ENCODE results near the gene ZIM2. TPM values are rescaled to one million over a fixed set of nuclear protein-coding genes. Genes with fewer than 3 reads are reported as not detected.
A peak's percentile ranks its signal among the peaks of the same experiment; 100 is the strongest.

Gene ZIM2
- total RNA-seq: 1 to 10 TPM in 2 of 4 donors, under 1 TPM in 1, not detected in 1; 0.16 to 2.2 (median 1.2) TPM

DNA sequence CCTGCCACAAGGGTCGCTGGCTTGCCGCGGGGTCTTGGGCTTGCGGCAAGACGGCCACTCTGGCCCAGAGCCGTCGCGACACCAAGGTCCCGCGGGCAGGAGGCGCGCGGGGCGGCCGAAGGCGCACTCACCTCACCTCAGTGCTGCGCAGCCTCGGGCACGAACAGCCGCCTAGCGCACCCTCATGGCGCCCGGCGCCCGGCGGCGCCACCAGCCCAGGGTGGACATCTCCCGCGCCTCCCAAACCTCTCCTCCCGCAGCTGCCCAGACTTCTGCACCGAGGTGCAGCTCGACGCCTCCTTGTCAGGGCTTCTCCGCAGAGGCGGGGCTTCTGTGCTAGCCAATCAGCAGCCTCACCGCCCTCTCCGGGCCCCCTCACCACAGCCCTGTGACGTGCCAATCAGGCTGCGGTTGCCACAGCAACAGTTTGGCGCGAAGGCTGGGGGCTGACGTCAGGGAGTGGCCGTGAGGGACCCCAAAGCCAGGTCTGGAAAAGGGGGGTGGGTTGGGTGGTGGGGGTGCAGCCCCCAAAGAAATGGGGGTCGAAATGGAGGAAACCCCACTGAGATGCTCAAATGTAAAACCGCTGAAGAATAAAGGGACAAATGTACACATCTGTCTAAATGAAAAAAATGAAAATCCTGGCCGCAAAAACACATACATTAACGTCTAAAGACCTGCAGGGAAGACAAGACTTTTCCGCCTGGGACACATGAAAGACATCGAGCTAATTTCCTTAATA is at the start of gene ZIM2, which contains the start of gene PEG3:
TSS of gene ZIM2 (minus strand) at position 276 of the 742 bp plus-strand sequence. CDS start 16,449 bp downstream, outside the sequence.
TSS of gene PEG3 (minus strand) at position 276 of the 742 bp plus-strand sequence. CDS start 16,071 bp downstream, outside the sequence.
- WGBS, 2 donors (ENCODE audit: low coverage in 1 of 2): 32 to 71% methylated on average over 9 to 33 of the region's 49 CpGs

DNA sequence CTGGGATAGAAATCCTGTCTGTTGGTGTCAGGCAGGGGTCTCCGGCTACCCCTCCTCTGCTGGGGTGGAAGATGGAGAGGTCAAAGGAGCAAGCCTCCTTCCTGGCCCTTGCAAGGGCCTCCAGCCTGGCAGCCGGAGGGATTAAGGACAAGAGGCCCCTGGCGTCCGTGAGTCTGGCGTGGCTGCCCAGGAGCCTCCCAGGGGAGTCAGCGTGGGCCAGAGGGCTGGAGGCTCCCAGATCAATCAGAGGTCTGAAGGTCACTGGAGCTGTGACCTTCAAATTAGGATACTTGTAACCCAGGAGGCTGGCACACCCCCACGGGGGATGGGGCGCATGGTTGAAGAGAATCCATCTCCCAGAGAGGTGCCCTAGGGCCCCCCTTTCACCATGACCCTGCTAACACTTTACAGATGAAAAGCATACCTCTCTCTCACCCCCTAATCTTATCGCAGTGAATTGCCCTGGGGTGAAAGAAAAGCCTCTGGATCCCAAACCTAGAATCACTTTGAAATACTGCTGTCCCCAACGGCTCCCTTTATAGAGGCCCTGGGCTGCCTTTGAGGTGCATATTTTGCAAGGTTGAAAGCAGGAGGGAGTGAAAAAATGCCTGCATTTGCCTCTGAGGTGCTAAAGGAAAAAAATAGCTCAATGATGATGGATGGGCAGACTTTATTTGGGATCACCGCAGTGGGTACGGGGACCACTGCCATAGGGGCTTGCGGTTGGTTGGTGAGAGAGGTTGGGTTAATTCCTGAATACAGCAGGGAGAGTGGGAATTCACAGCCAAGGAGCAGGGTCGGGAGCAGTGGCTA is 44.9 kb upstream of the ZIM2 start:
- intact Hi-C loops (cut with DNase I; ENCODE audit: low total_unique reads): no loop called here
- Histone ChIP-seq H3K27me3 (no peaks in the 10 kb centered on the region), H3K4me1 (no peaks in the 10 kb centered on the region), H3K4me3 (no peak overlapping the region), H3K36me3 (no peaks in the 10 kb centered on the region), H3K27ac (no peak overlapping the region), H3K9me3 (peaks cover 3 to 9% of the 10 kb centered on the region in 2 donors)
- in situ Hi-C loops (cut with MboI; ENCODE audit: low pct_ligation_motif_present in 1 of 4, low pct_unique_long_range_greater_than_20kb in 1 of 4, low sequenced_read_pairs in 3 of 4): no loop called here
- WGBS, 2 donors (ENCODE audit: low coverage in 1 of 2): 19 to 54% methylated on average over 3 to 14 of the region's 14 CpGs
- TF ChIP-seq POLR2AphosphoS5 (IDR thresholded peaks at IDR 0.05): no peak
- TF ChIP-seq, protein P1, sequence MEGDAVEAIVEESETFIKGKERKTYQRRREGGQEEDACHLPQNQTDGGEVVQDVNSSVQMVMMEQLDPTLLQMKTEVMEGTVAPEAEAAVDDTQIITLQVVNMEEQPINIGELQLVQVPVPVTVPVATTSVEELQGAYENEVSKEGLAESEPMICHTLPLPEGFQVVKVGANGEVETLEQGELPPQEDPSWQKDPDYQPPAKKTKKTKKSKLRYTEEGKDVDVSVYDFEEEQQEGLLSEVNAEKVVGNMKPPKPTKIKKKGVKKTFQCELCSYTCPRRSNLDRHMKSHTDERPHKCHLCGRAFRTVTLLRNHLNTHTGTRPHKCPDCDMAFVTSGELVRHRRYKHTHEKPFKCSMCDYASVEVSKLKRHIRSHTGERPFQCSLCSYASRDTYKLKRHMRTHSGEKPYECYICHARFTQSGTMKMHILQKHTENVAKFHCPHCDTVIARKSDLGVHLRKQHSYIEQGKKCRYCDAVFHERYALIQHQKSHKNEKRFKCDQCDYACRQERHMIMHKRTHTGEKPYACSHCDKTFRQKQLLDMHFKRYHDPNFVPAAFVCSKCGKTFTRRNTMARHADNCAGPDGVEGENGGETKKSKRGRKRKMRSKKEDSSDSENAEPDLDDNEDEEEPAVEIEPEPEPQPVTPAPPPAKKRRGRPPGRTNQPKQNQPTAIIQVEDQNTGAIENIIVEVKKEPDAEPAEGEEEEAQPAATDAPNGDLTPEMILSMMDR (IDR thresholded peaks at IDR 0.05): no peak
- TF ChIP-seq POLR2A (IDR thresholded peaks at IDR 0.05): no peak
- TF ChIP-seq EP300 (IDR thresholded peaks at IDR 0.05; ENCODE audit: low read depth): no peak
- no peak for DNase-seq

More for the DNA sequence above, at the start of gene ZIM2, which contains the start of gene PEG3:
- H3K27ac ChIP-seq: peak within 1 kb of the TSS; percentile 57 to 91 (median 67)
- H3K27me3 ChIP-seq: no peaks in the 10 kb centered on the region
- no peaks in the 10 kb centered on the region for H3K4me1 ChIP-seq
- in situ Hi-C loops (cut with MboI; ENCODE audit: low pct_ligation_motif_present in 1 of 4, low pct_unique_long_range_greater_than_20kb in 1 of 4, low sequenced_read_pairs in 3 of 4) (no loop called here), intact Hi-C loops (cut with DNase I; ENCODE audit: low total_unique reads) (loop anchor here (1.0 kb wide), 1 partner anchor 28 kb away; no protein-coding TSS in a partner anchor)
- DNase-seq: peak; percentile 48
- peak within 1 kb of the TSS; percentile 4 to 44 (median 32) for H3K4me3 ChIP-seq
- peaks cover 0 to 14% of the 10 kb centered on the region in 2 donors for H3K9me3 ChIP-seq
- TF ChIP-seq EP300 (IDR thresholded peaks at IDR 0.05; ENCODE audit: low read depth): no peak
- TF ChIP-seq POLR2AphosphoS5 (IDR thresholded peaks at IDR 0.05): peak; percentile 40 to 71 (median 60)
- no peaks in the 10 kb centered on the region for H3K36me3 ChIP-seq

DNA sequence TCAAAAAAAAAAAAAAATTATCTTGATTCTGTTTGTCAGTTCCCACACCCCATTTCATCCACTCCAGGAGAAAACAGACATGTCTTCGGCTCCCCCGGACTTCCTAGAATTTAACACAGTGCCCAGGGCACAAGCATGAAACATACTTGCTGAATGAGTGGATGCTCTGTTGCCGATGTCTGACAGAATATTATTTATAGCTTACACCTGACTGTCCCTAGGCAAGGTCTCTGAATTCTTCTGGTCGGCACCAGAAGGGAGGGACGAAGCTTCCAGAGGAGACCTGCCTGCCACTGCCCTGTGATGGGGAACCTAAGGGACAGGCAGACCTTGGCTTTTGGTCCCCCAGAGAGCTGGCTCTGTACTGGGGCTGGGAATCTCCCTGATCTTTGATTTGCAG is 43.9 kb upstream of the ZIM2 start:
- in situ Hi-C loops (cut with MboI; ENCODE audit: low pct_ligation_motif_present in 1 of 4, low pct_unique_long_range_greater_than_20kb in 1 of 4, low sequenced_read_pairs in 3 of 4): no loop called here
- Histone ChIP-seq H3K9me3 (peaks cover 3 to 7% of the 10 kb centered on the region in 2 donors), H3K4me1 (no peaks in the 10 kb centered on the region), H3K36me3 (no peaks in the 10 kb centered on the region), H3K27ac (no peak overlapping the region), H3K27me3 (no peaks in the 10 kb centered on the region), H3K4me3 (no peak overlapping the region)
- TF ChIP-seq POLR2AphosphoS5 (IDR thresholded peaks at IDR 0.05) (no peak), EP300 (IDR thresholded peaks at IDR 0.05; ENCODE audit: low read depth) (no peak), POLR2A (IDR thresholded peaks at IDR 0.05) (no peak)
- TF ChIP-seq, protein P1 (IDR thresholded peaks at IDR 0.05): no peak
- 68 to 69% methylated on average over 3 to 5 of the region's 5 CpGs for WGBS, 2 donors (ENCODE audit: low coverage in 1 of 2)
- DNase-seq: no peak
- intact Hi-C loops (cut with DNase I; ENCODE audit: low total_unique reads): no loop called here

DNA sequence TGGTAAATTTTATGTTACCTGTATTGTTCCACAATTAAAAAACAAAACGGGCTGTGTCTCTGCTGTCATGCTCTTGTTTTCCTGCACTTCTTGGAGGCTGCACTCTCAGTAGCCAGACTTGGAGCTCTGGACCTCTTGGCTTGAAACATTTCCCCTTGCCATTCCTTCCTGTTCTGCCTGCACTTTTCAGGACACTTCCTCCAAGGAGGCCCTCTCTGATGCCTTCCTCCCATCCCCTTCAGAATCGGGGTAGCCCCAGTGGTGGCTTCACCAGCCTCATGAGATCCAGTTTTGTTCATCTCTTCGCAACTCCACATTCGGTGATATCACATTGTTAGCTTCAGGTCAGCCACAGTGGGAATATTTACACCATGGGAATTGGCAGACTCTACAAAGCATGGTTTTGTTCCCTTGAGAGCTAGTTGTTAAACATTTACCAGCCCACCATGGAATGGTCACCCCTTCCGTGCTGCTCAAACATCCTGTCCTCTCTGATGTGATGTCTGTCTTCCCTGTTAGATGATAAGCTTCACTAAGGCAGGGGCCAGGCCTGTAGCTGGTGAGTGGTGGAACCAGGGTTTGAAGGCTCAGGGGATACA is 40.2 kb upstream of the ZIM2 start:
- WGBS, 2 donors (ENCODE audit: low coverage in 1 of 2): 79 to 80% methylated on average over 2 to 5 of the region's 5 CpGs
- in situ Hi-C loops (cut with MboI; ENCODE audit: low pct_ligation_motif_present in 1 of 4, low pct_unique_long_range_greater_than_20kb in 1 of 4, low sequenced_read_pairs in 3 of 4) (no loop called here), intact Hi-C loops (cut with DNase I; ENCODE audit: low total_unique reads) (no loop called here)
- TF ChIP-seq, protein P1 (IDR thresholded peaks at IDR 0.05): no peak
- TF ChIP-seq EP300 (IDR thresholded peaks at IDR 0.05; ENCODE audit: low read depth) (no peak), POLR2AphosphoS5 (IDR thresholded peaks at IDR 0.05) (no peak), POLR2A (IDR thresholded peaks at IDR 0.05) (no peak)
- H3K9me3 ChIP-seq: no peaks in the 10 kb centered on the region
- H3K27ac ChIP-seq: no peak overlapping the region
- H3K4me1 ChIP-seq: no peaks in the 10 kb centered on the region
- H3K4me3 ChIP-seq: no peak overlapping the region
- DNase-seq: no peak
- no peaks in the 10 kb centered on the region for H3K27me3 ChIP-seq
- H3K36me3 ChIP-seq: no peaks in the 10 kb centered on the region

All from transverse colon (tissue), 4 donors.